GM19438 (cell line): ENCODE results near the gene FSTL4.

Experiments
- ATAC-seq: cut with Tn5 transposase; IDR thresholded peaks from one replicate; pipeline ENCODE4 v1.9.1; 2021; ENCODE audit warnings: low read depth; ENCODE audit not compliant: unreplicated experiment

The FSTL4 gene

DNA sequence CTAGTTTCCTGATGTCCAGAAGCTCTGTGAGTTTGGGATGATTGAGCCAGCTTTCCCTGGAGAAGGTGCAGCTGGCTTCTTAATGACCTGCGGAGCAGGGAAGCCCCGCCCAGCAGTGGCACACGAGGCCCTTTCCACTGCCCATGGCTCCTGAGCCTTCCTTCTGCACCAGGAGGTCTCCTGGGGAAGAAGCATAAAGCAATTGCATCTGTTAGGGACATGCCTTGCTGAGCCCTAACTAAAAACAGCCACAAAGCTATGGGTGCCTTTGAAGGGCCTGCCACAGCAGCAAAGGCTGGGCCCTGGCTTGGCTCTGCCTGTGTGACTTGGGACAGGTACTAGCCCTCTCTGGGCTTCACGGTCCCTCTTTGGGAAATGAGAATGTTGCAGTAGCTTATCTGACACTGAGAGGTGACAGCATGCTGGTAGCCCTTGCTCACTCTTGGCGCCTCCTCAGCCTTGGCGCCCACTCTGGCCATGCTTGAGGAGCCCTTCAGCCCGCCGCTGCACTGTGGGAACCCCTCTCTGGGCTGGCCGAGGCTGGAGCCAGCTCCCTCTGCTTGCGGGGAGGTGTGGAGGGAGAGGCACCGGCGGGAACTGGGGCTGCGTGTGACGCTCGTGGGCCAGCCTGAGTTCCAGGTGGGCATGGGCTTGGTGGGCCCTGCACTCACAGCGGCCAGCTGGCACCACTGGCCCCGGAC, 218.4 kb downstream of the FSTL4 start:
- no peak for ATAC-seq

DNA sequence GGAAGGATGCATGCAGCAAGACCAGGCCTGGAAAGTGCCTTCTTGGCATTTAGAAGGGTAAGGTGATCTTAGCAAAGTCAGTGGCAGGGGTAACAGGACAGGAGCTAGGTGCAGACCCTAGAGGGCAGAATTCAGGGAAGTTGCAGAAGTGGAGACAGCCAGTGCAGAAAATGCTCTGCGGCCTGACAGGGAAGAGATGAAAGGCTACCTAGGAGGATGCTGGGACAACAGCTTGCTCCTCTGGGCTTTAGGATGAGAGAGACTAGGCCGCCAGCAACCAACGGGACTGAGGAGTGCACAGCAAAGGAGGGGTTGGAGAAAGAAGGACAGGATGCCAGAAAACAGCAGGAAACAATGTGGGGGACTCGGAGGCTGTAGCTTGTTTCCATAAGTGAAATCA, 219.9 kb downstream of the FSTL4 start:
- no peak for ATAC-seq

DNA sequence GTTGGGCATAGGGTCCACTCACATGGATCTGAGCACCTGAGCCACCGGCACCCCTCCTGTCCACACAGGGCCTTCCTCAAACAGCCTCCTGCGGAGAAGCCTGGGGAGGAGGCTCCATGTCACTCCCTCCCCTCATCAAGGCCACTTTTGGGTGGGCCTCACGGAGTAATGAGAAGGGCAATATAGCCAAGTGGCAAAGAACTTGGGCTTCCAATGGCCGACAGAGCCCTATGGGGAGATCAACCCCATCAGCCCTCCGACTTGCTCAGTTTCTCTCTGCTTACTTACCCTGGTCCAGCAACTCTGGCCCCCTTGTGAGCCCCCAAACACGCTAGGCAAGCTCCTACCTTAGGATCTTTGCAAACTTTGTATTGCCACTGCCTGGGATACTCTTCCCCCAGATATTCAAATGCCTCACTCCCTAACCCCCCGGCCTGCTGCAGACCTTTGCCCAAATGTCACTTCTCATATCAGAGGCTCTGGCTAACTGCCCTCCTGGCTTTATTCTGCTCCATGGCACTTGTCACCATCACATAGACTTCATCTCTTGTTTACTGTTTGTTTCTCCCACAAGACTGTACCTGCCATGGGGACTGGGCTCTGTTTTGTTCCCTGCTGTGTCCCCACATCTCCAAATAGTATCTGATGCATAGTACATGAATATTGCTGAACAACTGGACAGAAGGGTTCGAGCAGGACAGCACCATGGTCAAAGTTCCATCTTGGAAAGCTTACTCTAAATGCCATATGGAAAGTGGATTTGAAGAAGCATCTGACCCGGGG, 220.8 kb downstream of the FSTL4 start:
- ATAC-seq = no peak

DNA sequence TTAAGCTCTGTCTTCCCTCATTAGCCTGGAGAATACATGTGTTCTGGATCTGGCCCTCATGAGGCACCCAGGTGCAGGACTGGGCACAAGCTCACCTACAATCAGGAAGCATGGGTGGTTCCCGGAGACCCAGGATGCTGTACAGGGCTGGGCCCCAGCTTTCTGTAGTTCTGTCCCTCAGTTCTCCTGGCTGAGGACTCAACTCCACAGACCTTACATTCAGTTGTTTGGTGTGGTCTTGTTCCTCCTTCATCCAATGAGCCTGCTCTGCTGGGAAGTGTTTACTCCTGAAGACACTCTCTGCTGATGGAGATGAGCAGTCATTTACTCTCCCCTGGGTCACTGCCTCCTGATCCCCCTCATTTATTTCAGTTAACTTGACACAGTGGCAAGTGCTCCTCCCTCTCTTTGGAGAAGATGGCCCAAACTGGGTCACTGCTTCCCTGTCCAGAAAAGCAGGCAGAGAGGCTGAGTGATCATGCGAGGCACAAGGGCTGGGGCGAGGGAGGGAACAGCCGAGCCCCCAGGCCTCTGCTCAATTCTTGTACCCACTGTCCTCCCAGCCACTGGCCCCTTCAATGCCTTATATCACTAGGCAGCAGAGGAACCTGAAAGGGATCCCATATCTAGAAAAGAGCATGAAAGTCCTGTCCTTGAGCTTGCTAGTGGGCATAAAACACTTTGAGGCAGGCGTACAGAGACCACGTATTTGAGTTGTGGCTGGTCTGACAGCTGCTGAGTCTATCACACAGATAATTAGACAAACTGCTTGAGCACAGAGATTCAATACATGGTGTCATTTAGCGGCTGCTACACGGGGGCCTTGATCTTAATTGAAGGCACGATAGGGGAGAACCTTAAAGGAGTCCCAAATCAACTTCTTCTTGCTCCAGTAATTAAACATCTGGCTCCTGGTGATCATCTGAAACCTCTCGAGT, 221.7 kb downstream of the FSTL4 start:
- no peak for ATAC-seq

DNA sequence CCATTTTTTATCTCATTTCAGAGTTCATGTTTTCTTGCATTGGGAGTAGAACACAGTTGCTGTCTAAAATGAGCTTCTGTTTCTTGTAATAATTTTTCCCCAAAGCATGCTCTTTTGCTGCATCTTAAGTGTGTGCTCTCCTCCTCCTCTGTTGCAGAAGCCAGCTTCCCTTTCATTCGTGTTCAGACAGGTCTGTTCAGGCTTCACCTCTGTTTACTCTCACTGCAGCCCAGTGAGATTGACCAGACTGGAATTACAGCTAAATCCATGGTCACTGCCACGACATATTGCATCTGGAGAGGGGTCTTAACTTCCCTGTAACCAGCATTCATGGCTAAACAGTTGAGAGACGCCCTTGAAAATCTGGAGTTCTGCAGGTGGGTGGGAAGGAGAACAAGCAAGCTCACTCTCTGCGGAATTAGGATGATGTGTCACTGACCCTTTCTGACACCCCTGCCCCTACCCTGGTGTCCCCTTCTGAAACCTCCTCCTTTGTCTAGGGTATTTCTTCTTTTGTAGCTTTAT, 223.2 kb downstream of the FSTL4 start:
- ATAC-seq = no peak

DNA sequence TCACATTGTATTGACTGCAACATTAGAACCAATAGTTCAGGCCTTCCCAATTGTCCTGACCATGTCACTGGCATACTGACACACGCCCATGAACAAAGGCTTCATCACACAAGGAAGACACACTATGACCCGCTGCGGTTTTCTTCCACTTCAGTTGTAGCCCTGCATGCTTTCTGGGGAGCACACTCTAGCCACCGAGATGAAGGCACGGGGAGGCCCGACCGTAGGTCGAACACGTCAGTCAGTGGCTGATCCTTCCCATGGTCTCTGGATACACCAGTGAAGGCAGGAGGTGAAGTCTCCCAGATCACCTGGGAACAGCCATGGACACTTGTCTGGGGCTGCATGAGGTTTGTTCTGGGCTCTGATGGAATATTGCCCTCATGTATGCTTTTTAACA, 224.7 kb downstream of the FSTL4 start:
- no peak for ATAC-seq

DNA sequence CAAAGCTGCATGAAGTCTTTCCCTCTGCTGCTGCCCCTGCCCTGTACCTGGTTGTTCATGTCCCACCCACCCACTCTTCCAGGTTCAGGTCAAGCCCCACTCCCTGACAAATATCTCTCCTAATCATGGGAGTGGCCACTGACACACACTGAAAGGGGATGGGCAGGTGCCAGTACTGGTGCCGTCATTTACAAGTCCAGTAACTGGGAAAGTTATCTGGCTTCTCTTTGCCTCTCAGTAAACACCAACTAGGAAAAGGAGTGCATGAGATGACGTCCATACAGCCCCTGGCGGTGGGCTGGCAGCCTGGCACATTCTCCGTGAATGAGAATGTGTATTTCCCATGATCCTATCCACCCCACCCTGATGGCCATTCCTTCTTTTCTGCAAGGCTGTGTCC, 225.2 kb downstream of the FSTL4 start:
- ATAC-seq = no peak

DNA sequence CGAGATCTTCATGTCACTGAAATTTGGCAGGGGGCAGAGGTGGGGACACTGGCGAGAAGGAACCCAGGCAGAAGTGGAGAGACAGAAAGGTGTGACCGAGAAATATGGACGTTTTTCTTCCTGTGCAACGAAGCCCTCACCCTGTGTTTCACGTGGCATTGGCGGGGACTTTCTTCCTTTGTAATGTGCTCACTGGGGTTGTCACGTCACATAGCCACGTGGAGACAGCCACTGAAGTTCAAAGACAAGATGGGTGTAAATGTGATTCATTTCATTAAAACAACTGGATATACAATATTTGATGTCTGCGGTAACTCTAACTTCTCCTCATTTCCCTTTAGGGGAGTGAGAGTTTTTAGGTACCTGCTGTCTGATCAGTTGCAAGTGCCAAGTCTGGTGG, 225.7 kb downstream of the FSTL4 start:
- no peak for ATAC-seq

DNA sequence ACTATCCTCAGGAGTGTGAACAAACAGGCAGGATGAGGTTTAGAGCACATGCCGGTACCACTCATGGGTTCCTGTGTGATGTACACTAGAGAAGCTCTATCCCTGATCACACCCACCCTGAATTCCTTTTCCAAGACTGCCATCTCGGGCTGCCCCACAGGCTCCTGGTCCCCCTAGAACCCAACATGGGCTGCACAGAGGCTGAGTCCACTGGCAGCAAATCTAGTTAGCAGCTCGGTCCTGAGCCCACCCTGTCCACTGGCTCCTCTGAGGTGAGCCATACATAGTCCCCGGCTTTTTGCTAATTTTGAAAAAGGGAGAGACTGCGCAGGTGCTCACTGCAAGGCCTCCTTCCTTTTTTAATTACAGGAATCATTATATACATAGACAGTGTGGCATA, 227.0 kb downstream of the FSTL4 start:
- no peak for ATAC-seq

DNA sequence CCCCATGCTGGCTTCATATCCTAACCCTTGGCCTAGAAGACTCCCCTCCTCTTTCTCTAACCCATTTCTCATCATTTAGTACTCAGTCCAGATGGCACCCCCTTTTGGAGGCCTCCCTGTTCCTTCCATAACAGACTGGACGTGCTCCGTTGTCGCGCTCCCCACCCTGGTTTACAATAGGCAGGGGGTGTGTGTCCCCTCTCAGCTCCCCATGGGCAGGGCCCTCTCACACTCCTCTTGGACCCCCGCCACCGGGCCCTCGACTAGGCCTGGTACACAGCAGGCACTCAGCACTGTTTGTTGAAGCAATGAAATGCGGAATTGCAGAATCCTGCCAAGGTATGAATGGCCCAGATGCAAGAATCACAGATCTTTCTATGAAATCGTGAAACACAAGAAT, 227.4 kb downstream of the FSTL4 start:
- ATAC-seq = no peak

DNA sequence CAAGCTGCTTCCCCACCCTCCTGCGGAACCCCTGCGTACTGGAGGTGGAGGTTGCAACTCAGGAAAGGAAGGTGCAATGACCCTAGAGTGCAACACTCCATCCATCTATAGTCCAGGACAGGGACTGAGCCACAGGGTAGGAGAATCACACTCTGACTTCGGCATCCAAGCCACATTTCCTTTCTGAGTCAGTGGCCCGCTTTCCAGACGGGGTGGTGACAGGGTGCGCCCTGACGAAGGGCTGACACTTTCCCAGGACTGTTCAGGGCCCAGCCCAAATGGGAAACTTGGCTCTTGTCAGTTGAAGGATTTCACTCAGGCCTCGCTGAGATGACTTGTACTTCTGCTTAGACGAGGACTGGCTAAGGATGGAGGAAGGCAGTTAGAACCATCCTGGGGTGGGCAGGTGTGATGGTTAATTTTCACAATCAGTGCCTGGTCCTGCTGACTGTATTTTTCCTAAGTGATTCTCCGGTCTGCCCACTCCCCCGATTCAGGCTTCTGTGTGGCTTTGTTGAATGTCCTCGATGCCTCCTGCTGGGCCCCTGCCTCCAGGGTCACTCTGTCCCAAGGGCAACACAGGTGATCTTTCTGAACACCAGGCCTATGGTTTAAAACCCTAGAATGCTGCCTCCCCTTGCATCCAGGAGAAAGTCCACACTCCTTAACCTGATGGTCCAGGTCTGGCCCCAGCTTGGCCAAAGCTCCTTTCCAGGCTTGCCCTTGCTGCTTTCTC, 228.1 kb downstream of the FSTL4 start:
- no peak for ATAC-seq

DNA sequence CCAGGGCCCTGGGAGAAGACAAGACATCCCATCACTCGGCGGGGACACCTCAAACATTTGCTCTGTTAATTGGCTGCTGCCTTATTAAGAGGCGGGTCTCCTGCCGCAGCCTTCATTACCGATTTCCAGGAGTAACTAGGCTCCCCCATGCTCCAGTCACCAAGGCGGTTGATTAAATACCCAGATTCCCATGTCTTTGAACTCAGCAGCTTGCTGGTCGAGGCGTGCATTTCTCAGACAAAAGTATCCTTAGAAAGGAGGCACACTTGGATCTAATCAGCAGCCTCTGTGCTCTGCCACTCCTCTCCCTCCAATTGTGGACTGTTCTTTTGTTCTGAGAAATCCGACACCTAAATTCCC, 228.8 kb downstream of the FSTL4 start:
- ATAC-seq = no peak

DNA sequence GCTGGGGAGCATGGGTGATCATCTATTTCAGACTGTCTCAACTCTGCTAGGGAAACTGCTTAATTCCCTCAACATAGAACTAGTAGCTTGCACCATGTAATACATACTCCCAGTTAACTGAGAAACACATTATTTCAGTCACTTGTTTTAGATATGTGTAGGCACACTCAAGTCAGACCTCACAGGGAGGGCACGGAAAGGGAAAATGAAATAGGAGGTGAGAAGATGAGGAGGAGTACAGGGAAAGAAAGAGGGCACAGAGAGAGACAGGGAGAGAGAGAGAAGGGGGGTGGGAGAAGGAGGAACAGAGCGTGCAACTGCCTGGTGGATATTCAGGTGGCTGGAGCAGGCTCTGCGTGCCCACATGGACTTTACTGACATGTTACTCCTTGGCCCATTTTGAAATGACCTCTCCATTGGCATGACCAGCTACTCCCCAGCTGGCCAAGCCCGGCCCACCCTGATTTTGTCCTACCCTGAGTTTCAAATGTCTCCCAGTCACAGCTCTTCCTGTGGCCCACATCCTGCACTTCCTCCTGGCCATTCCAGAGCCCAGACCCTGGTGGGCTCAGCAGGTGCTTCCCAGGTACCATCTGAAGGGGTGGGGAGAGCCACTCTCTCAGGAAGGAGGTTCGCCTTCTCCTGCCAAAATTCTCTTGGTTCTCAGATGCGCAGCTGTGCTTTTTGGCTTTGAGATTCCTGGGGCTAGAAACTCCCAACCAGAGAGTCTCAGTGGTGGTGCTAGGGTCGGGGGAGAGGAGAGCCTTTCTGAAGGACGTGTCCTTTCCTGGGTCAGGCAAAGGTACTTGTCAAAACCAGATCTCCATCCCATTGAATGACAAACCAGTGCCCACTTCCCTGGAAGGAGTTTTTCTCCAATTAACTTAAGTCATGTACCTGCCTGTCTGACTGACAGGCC, 229.4 kb downstream of the FSTL4 start:
- no peak for ATAC-seq

DNA sequence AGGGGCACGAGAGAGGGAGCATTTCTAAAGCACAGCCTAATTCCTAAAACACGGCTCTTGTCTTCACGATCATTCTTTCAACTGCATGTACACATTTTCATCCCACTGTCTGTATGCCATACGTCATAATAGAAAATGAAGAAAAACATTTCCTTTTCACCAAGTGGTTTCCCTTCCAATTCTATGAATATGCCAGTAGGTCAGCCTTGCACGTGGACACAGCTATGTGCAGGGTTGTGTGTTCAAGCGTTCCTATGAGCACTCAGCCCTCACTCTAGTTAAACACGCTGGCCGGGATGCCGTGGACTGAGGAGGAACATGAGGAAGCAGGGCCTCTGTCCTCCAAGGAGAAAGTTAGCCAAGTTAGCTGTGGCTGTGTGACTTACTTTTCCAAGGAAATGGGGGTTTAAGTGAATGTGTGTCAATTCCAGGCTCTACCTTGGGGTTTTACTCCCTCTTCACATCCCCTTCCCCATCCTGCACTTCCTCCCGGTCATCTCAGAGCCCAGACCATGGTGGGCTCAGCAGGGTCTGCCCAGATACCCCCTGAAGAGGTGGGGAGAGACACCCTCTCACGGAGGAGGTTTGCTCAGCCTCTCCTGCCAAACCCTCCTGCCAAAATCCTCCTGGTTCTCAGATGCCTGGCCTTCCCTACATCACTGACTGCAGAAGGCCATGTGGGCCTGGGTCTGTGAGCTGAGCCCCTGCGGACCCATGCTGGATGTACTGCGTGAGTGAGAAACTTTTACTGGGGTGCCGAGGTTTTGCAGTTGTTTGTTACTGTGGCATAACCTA, 230.6 kb downstream of the FSTL4 start:
- no peak for ATAC-seq

DNA sequence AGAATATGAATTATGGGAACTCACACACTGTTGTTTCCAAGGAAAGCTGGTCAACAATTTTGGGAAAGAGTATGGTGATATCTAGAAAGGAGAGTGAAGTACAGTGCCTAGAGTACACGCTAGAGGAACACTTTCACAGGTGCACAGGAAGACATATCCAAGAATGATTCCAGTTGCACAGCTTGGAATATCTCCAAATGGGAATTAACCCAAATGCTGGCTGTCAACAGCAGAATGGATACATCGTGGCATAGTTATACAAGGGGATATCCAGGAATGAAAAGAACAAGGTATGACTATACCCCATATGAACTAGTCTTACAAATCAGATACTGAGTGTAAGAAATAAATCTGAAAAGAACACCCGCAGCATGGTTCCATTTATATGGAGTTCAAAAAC, 231.3 kb downstream of the FSTL4 start:
- no peak for ATAC-seq

DNA sequence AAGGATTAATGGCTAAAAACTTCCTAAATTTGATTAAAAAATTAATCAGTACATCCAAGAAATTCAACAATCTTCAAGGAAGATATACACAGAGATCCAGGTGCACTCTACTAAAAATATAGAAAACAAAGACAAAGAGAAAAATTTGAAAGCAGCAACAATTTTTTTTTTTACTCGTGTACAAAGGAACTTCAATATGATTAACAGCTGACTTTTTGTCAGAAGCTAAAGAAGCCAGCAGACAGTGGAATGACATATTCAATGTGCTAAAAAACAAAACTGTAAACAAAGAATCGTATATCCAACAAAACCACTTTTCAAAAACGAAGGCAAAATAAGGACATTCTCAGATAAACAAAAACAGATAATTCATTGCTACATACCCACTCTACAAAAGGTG, 234.6 kb downstream of the FSTL4 start:
- ATAC-seq = no peak

DNA sequence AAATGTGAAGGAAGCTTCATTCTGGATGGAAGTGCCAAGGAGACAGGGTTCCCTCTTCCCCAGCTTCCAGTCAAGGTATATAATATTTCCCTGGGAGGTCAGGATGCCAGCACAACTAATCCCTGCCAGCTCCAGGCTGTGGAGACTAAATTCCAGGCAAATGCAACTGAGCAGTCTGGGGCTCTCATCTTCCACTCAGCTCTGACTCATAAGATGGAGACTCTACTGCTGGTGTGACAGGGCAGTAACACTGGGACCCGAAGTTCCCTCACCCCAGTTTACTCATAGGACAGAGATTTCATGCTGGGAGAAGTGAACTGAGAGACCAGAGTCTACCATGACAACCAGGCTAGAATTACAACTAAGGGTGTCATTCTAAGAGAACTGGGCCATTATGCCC, 235.4 kb downstream of the FSTL4 start:
- no peak for ATAC-seq

DNA sequence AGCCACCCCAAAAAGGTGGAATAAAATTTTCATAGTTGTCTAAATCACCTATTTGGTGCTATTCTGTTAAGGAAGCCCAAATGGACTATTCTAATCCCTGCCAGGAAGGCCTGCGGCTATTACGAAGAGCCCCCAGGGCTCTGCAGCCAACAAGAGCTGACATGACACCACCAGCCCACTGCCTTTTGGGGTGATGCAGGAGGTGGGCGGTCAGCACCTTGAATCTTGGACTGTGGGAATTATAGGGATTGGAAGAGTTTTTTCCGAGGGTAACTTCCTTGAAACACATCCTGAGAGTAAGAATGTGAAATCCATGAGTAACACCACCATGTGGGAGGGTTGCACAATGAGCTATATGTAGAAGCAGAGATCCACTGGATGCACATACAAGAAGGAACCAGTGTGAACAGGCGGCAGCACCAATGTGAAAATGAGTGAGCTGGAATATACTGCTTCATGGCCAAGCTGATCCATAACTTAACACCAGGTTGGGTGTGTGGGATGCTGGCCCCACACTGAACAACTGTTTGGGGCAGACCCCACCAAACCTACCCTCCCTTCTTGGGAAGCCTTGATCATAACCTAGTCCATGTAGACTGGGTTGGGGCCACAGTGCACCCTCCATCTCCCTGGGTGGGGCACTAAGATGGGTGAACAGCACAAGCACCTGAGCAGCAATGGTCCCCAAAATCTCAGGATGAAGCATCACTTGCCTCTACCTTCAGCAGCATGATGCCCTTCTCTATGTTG, 239.0 kb downstream of the FSTL4 start:
- no peak for ATAC-seq
